ENCODE measurements around the gene OAS1.

- no peak for TF ChIP-seq ZNF384 (IDR thresholded peaks at IDR 0.05)
- TF ChIP-seq L3MBTL2 (conservative IDR thresholded peaks at IDR 0.05) = no peak
- TF ChIP-seq SP1 (IDR thresholded peaks at IDR 0.05) = no peak
- no peak for TF ChIP-seq TARDBP (IDR thresholded peaks at IDR 0.05)
- TF ChIP-seq FOXA1 (IDR thresholded peaks at IDR 0.05) = no peak
- TF ChIP-seq NFRKB (IDR thresholded peaks at IDR 0.05) = no peak
- no peak for TF ChIP-seq BHLHE40 (IDR thresholded peaks at IDR 0.05; ENCODE audit: borderline replicate concordance)
- no peak for TF ChIP-seq CTBP1 (IDR thresholded peaks at IDR 0.05; ENCODE audit: borderline replicate concordance)
- TF ChIP-seq SUZ12 (IDR thresholded peaks at IDR 0.05) = no peak
- no peak for TF ChIP-seq ELF4 (IDR thresholded peaks at IDR 0.05)
These were observed 37.0 kb upstream of the OAS1 start for GRCh38 chr12:112869778-112870177.

Measured in HEK293T (cell line).